Measurements from ENCODE around the gene ZNF521.

The ZNF521 gene

DNA sequence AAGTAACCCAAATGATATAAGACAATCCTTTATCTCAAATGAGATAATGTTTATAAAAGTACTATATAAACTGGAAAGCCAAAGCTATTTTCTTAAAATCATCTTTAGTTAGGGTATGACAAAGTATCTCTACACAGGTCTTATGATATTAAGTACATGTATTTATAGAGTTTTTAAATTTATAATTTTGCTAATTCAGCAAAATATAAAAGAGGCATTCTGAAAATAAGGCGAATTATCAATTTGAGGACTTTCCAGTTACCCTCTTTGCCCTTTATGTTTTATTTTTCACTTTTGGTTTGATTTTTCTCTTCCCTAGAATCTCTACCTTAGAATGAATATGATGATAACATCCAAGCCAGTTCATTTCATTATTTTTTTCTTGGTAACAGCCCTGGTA lies 115.2 kb downstream of the ZNF521 start:
- no peak overlapping the region for H3K4me3 ChIP-seq (replicated peaks; ENCODE audit: low read depth, low read length)
- no peak for DNase-seq (ENCODE audit: extremely low read depth, insufficient read length)
- no peaks in the 10 kb centered on the region for H3K36me3 ChIP-seq (ENCODE audit: control insufficient read depth, insufficient read depth, low read length)
- TF ChIP-seq, protein P1, sequence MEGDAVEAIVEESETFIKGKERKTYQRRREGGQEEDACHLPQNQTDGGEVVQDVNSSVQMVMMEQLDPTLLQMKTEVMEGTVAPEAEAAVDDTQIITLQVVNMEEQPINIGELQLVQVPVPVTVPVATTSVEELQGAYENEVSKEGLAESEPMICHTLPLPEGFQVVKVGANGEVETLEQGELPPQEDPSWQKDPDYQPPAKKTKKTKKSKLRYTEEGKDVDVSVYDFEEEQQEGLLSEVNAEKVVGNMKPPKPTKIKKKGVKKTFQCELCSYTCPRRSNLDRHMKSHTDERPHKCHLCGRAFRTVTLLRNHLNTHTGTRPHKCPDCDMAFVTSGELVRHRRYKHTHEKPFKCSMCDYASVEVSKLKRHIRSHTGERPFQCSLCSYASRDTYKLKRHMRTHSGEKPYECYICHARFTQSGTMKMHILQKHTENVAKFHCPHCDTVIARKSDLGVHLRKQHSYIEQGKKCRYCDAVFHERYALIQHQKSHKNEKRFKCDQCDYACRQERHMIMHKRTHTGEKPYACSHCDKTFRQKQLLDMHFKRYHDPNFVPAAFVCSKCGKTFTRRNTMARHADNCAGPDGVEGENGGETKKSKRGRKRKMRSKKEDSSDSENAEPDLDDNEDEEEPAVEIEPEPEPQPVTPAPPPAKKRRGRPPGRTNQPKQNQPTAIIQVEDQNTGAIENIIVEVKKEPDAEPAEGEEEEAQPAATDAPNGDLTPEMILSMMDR (IDR thresholded peaks at IDR 0.05; ENCODE audit: insufficient read depth, low read length, poor library complexity, severe bottlenecking) = no peak
- no peaks in the 10 kb centered on the region; the same call in 1 of the 2 replicates for H3K27me3 ChIP-seq (replicated peaks; ENCODE audit: control insufficient read depth, insufficient read depth, low read length)

DNA sequence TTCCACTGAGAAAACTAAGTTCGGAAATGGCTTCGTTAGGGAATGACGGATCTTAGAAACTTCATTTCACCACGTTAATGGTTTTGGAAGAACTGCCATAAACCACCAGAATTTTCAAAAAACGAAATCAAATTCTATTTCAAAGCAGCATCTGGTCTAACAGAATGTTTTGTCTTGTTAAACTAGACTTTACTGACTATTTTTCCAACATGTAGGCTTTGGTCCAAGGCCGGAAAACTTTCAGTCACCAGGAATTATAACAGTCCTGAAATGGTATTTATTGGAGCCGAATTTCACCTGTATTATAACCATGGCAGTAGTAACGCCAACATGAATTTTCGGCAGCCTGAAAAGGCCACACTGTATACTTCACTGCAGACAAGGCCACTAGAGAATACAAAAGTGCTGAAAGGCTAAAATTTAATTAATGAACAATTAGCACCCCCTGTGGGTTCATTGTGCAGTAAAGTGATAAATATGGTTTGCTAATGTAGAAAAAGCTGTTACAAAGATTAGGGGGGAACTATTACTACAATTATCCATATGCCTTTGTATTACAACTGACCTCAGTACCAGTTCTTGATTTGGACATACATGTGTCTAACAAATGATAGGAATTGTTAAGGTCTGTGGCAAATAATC lies 116.4 kb downstream of the ZNF521 start:
- H3K4me3 ChIP-seq (replicated peaks; ENCODE audit: low read depth, low read length) = no peak overlapping the region
- H3K36me3 ChIP-seq (ENCODE audit: control insufficient read depth, insufficient read depth, low read length) = no peaks in the 10 kb centered on the region
- no peak for DNase-seq (ENCODE audit: extremely low read depth, insufficient read length)
- TF ChIP-seq, protein P1 (IDR thresholded peaks at IDR 0.05; ENCODE audit: insufficient read depth, low read length, poor library complexity, severe bottlenecking) = no peak
- no peaks in the 10 kb centered on the region; the same call in 1 of the 2 replicates for H3K27me3 ChIP-seq (replicated peaks; ENCODE audit: control insufficient read depth, insufficient read depth, low read length)

DNA sequence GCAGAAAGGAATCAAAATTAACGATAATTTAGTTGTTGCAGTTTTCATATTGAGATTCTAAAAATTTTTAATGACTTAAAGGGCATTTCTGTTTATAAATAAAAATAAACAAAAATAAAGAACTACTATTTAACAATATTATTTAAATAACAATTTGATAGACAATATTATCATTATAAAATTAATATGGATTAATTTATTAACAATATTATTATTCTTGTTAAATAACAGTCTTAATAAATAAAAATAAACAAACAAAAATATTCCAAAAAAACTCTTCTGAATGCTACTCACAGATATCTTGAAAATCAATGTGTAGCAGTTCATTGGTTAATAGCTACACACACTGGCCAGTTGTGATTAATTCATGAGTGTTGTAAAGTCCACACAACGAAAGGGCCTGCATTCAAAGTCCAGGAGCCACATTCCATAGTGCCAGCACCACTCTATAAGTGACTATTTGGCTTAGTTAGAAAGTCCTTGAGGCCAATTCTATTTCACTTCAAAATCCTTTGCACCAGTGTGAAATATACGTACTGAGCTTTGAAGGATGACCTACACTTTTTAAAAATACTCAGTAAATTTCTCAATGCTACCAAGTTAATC lies 117.1 kb downstream of the ZNF521 start:
- Histone ChIP-seq H3K4me3 (replicated peaks; ENCODE audit: low read depth, low read length) (no peak overlapping the region), H3K36me3 (ENCODE audit: control insufficient read depth, insufficient read depth, low read length) (no peaks in the 10 kb centered on the region), H3K27me3 (replicated peaks; ENCODE audit: control insufficient read depth, insufficient read depth, low read length) (no peaks in the 10 kb centered on the region; the same call in 1 of the 2 replicates)
- DNase-seq (ENCODE audit: extremely low read depth, insufficient read length) = no peak
- TF ChIP-seq, protein P1 (IDR thresholded peaks at IDR 0.05; ENCODE audit: insufficient read depth, low read length, poor library complexity, severe bottlenecking) = no peak

DNA sequence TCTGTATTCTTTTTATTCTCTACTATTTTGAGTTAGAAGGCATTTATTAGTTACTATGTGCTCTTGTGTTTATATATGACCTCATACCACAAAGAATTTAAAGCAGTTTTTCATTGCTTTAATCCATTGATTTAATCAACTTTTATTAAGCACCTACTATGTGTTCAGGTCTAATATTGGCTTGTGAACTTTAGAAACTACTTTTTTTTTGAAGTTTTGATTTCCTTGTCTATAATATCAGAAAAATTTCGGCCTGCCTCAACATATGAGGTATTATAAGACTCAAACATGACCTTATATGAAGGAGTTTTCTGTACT lies 117.7 kb downstream of the ZNF521 start:
- no peak for DNase-seq (ENCODE audit: extremely low read depth, insufficient read length)
- Histone ChIP-seq H3K36me3 (ENCODE audit: control insufficient read depth, insufficient read depth, low read length) (no peaks in the 10 kb centered on the region), H3K27me3 (replicated peaks; ENCODE audit: control insufficient read depth, insufficient read depth, low read length) (no peaks in the 10 kb centered on the region; the same call in 1 of the 2 replicates), H3K4me3 (replicated peaks; ENCODE audit: low read depth, low read length) (no peak overlapping the region)
- TF ChIP-seq, protein P1 (IDR thresholded peaks at IDR 0.05; ENCODE audit: insufficient read depth, low read length, poor library complexity, severe bottlenecking) = no peak

DNA sequence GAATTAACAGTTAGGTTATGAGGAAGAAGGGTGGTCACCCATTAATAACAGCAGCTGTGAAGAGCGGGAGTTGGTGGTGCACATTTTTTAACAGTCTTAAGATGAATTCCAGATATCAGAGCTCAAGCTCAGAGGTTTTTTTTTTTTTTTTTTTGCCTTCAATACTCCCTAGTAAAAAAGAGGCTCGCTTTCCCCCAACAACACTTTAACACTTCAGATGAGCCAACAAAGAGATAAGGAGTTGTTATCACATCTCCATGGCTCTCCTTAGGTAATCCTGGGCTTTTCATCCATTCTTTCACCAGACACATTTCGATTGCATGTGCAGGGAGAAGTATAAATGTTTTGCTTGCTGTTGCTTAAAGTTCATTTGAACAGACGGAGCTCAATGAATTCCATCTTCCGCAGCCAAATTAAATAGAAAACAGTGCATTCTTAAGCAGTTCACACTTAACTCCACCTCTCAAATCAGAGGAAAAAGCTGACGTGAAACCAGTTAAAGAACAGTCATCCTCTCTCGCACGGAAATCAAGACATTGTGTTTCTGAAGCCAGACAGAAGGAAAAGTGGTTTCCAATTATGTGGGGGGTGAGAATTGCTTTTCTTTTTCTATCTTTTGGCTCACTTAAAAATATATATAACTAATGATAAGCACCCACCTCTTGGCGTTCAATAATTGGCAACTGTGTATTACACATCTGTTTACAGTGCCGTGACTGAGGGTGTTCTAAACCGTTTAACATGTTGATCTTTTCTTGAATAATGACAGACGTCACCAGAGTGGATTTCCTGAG lies 118.2 kb downstream of the ZNF521 start:
- H3K4me3 ChIP-seq (replicated peaks; ENCODE audit: low read depth, low read length) = no peak overlapping the region
- DNase-seq (ENCODE audit: extremely low read depth, insufficient read length) = no peak

More for the DNA sequence above, 118.2 kb downstream of the ZNF521 start:
- H3K27me3 ChIP-seq (replicated peaks; ENCODE audit: control insufficient read depth, insufficient read depth, low read length) = no peaks in the 10 kb centered on the region; the same call in 1 of the 2 replicates
- TF ChIP-seq, protein P1 (IDR thresholded peaks at IDR 0.05; ENCODE audit: insufficient read depth, low read length, poor library complexity, severe bottlenecking) = no peak
- no peaks in the 10 kb centered on the region for H3K36me3 ChIP-seq (ENCODE audit: control insufficient read depth, insufficient read depth, low read length)
